K562 (cell line): ENCODE results near the gene INPP4B.

Source experiments
- BRCA1 ChIP-seq, 2 experiments: fragments of 450-650 bp in 1 of 2; sonication (generic) in 1 of 2; formaldehyde crosslinking in 1 of 2; IDR thresholded peaks; 2 replicates each; pipeline versions ENCODE4 v1.5.0 to v1.6.1; 2017 to 2020; ENCODE audit warnings: mild to moderate bottlenecking in 1 of 2, missing genetic modification reagents in 1 of 2
- CTCF ChIP-seq, 3 experiments: IDR thresholded peaks in 2 of 3; conservative IDR thresholded peaks in 1 of 3; 2 replicates each; pipeline ENCODE4 v1.5.1; 2011 to 2012; ENCODE audit warnings: low read length in 3 of 3, mild to moderate bottlenecking in 3 of 3, control low read depth in 2 of 3, improper control_type of control experiment in 1 of 3, inconsistent platforms in 1 of 3, low read depth in 1 of 3, mixed read lengths in 1 of 3, moderate library complexity in 1 of 3; ENCODE audit not compliant: insufficient read depth in 2 of 3
- MXI1 ChIP-seq: IDR thresholded peaks from 2 replicates; pipeline ENCODE4 v1.6.1; 2011; ENCODE audit warnings: low read depth, mild to moderate bottlenecking, improper control_type of control experiment, low read length
- TAF1 ChIP-seq: IDR thresholded peaks from 2 replicates; pipeline ENCODE4 v1.6.1; 2011; ENCODE audit warnings: mild to moderate bottlenecking, low read length, moderate library complexity; ENCODE audit not compliant: insufficient read depth, control insufficient read depth, severe bottlenecking; ENCODE audit errors: extremely low read depth
- ZBTB1 ChIP-seq: sonication (generic); formaldehyde crosslinking; IDR thresholded peaks from 2 replicates; pipeline ENCODE4 v1.8.1; 2023; ENCODE audit warnings: missing genetic modification reagents, low read depth, mild to moderate bottlenecking, borderline replicate concordance
- ZEB2 ChIP-seq: fragments of 450-650 bp; IDR thresholded peaks from 2 replicates; pipeline ENCODE4 v1.6.1; 2016
- ZNF311 ChIP-seq: fragments of 250-450 bp; sonication (Bioruptor Pico); IDR thresholded peaks from 2 replicates; pipeline ENCODE4 v1.4.0; 2020; ENCODE audit warnings: mild to moderate bottlenecking, moderate library complexity

GRCh38 chr4:142373610-142374009 is 472.5 kb downstream of the INPP4B start:
- TF ChIP-seq ZEB2 (no peak), MXI1 (no peak), BRCA1 (IDR thresholded peaks at IDR 0.05) (no peak), BRCA1 (CRISPR knock-in tag; IDR thresholded peaks at IDR 0.05) (no peak), TAF1 (no peak), CTCF (IDR thresholded peaks at IDR 0.05 in 2 of 3, conservative IDR thresholded peaks at IDR 0.05 in 1 of 3; ENCODE audit: insufficient read depth in 2 of 3, low read depth in 1 of 3, low read length in 3 of 3) (no peak), ZNF311 (CRISPR knock-in tag) (no peak), ZBTB1 (CRISPR knock-in tag) (no peak)
